OCI-LY7 (cell line): ENCODE results near the gene PRODH.
"Not testable (repeated sequence)": the region's sequence is repeated elsewhere in the genome, so short reads cannot be mapped to it uniquely, and the experiment has no call there.

ENCODE experiments used
- EZH2phosphoT487 ChIP-seq: fragments of 200-600 bp; sonication (generic); IDR thresholded peaks from 2 replicates; pipeline ENCODE4 v1.6.1; 2018; ENCODE audit warnings: low read depth, borderline replicate concordance, mild to moderate bottlenecking, mixed run types, antibody characterized with exemption, low read length, moderate library complexity, mixed read lengths
- TF ChIP-seq, protein P1 (sequence below): fragments of 200-600 bp; sonication (generic); conservative IDR thresholded peaks from 2 replicates; pipeline ENCODE4 v1.5.1; 2014; ENCODE audit warnings: mild to moderate bottlenecking, antibody characterized with exemption, low read length, moderate library complexity, mixed read lengths

GRCh38 chr22:18958738-18959137 is 22.6 kb upstream of the PRODH start:
- TF ChIP-seq, protein P1, sequence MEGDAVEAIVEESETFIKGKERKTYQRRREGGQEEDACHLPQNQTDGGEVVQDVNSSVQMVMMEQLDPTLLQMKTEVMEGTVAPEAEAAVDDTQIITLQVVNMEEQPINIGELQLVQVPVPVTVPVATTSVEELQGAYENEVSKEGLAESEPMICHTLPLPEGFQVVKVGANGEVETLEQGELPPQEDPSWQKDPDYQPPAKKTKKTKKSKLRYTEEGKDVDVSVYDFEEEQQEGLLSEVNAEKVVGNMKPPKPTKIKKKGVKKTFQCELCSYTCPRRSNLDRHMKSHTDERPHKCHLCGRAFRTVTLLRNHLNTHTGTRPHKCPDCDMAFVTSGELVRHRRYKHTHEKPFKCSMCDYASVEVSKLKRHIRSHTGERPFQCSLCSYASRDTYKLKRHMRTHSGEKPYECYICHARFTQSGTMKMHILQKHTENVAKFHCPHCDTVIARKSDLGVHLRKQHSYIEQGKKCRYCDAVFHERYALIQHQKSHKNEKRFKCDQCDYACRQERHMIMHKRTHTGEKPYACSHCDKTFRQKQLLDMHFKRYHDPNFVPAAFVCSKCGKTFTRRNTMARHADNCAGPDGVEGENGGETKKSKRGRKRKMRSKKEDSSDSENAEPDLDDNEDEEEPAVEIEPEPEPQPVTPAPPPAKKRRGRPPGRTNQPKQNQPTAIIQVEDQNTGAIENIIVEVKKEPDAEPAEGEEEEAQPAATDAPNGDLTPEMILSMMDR = not testable (repeated sequence)
- not testable (repeated sequence) for TF ChIP-seq EZH2phosphoT487
